CD14-positive monocyte (primary cell): ENCODE data around the gene PTCD1. TPM values are rescaled to one million over a fixed set of nuclear protein-coding genes. Genes with fewer than 3 reads are reported as not detected.

Experiments used
- DNase-seq, 3 donors: peaks; one replicate each; pipeline ENCODE4 v3.0.0-alpha.2; 2011 to 2022
- H2AFZ ChIP-seq: 2 replicates; pipeline ENCODE4 v1.6.0; 2012; ENCODE audit warnings: mild to moderate bottlenecking, low read depth, low read length, inconsistent platforms; ENCODE audit not compliant: insufficient read depth, poor library complexity, severe bottlenecking
- H3K27ac ChIP-seq, 2 donors: 1 replicate in 1 of 2; 2 replicates in 1 of 2; pipeline ENCODE4 v1.5.1; 2012 to 2013; ENCODE audit warnings: low read length in 2 of 2, control low read depth in 1 of 2, inconsistent platforms in 1 of 2, low read depth in 1 of 2, mild to moderate bottlenecking in 1 of 2
- H3K27me3 ChIP-seq, 2 donors: one replicate each; pipeline versions ENCODE4 v1.6.0 to v1.6.1; 2011 to 2013; ENCODE audit warnings: low read length in 2 of 2; ENCODE audit not compliant: control insufficient read depth in 2 of 2, insufficient read depth in 2 of 2
- H3K36me3 ChIP-seq, 2 donors: replicated peaks in 1 of 2; 1 replicate in 1 of 2; 2 replicates in 1 of 2; pipeline versions ENCODE4 v1.5.1 to v1.6.1; 2012 to 2013; ENCODE audit warnings: low read length in 2 of 2, control low read depth in 1 of 2, inconsistent platforms in 1 of 2, mild to moderate bottlenecking in 1 of 2; ENCODE audit not compliant: insufficient read depth in 2 of 2, control insufficient read depth in 1 of 2
- H3K4me1 ChIP-seq, 2 donors: 1 replicate in 1 of 2; 2 replicates in 1 of 2; pipeline versions ENCODE4 v1.5.1 to v1.6.1; 2012 to 2013; ENCODE audit warnings: low read length in 2 of 2, control low read depth in 1 of 2, inconsistent platforms in 1 of 2, mild to moderate bottlenecking in 1 of 2, moderate library complexity in 1 of 2; ENCODE audit not compliant: insufficient read depth in 2 of 2, control insufficient read depth in 1 of 2
- H3K4me2 ChIP-seq: replicated peaks from 2 replicates; pipeline ENCODE3; 2012; ENCODE audit warnings: low read length, moderate library complexity, mild to moderate bottlenecking; ENCODE audit not compliant: poor library complexity, severe bottlenecking; ENCODE audit errors: extremely low read depth
- H3K4me3 ChIP-seq, 3 experiments: fragments of 200-600 bp in 1 of 3; sonication (generic) in 1 of 3; replicated peaks in 1 of 3; 1 replicate in 2 of 3; 2 replicates in 1 of 3; pipeline ENCODE4 v1.5.1; 2011 to 2013; ENCODE audit warnings: low read length in 3 of 3, mild to moderate bottlenecking in 3 of 3, control low read depth in 2 of 3, low read depth in 2 of 3, inconsistent platforms in 1 of 3, moderate library complexity in 1 of 3
- H3K79me2 ChIP-seq: 2 replicates; pipeline ENCODE4 v1.6.0; 2012; ENCODE audit warnings: mild to moderate bottlenecking, control low read depth, inconsistent platforms, low read length, moderate library complexity; ENCODE audit not compliant: insufficient read depth
- H3K9ac ChIP-seq: 2 replicates; pipeline ENCODE4 v1.6.0; 2017; ENCODE audit warnings: low read length, mild to moderate bottlenecking; ENCODE audit not compliant: insufficient read depth, poor library complexity, severe bottlenecking
- H3K9me3 ChIP-seq, 2 donors: replicated peaks in 1 of 2; 1 replicate in 1 of 2; 2 replicates in 1 of 2; pipeline versions ENCODE4 v1.5.1 to v1.6.1; 2012 to 2013; ENCODE audit warnings: low read length in 2 of 2, control low read depth in 1 of 2; ENCODE audit not compliant: control insufficient read depth in 1 of 2, insufficient read depth in 1 of 2
- H4K20me1 ChIP-seq: 2 replicates; pipeline ENCODE4 v1.6.0; 2012; ENCODE audit warnings: mild to moderate bottlenecking, low read length, control low read depth, moderate library complexity; ENCODE audit not compliant: insufficient read depth
- H3K27ac Mint-ChIP-seq, 7 donors: one replicate each; pipeline ENCODE4 v1.8.0; 2020; ENCODE audit warnings: mild to moderate bottlenecking in 7 of 7, mixed read lengths in 7 of 7, moderate library complexity in 6 of 7, inconsistent platforms in 2 of 7
- H3K27me3 Mint-ChIP-seq, 3 donors: one replicate each; pipeline ENCODE4 v1.8.0; 2021 to 2022; ENCODE audit warnings: low read depth in 3 of 3, mild to moderate bottlenecking in 3 of 3, mixed read lengths in 3 of 3, moderate library complexity in 3 of 3, inconsistent platforms in 1 of 3
- H3K36me3 Mint-ChIP-seq, 2 donors: one replicate each; pipeline ENCODE4 v1.8.0; 2020; ENCODE audit warnings: mixed read lengths in 2 of 2, inconsistent platforms in 1 of 2, mild to moderate bottlenecking in 1 of 2
- H3K4me1 Mint-ChIP-seq: one replicate; pipeline ENCODE4 v1.8.0; 2020; ENCODE audit warnings: mild to moderate bottlenecking, mixed read lengths
- H3K4me3 Mint-ChIP-seq, 2 donors: one replicate each; pipeline ENCODE4 v1.8.0; 2020; ENCODE audit warnings: mild to moderate bottlenecking in 2 of 2, mixed read lengths in 2 of 2, moderate library complexity in 1 of 2
- H3K9me3 Mint-ChIP-seq, 7 donors: one replicate each; pipeline ENCODE4 v1.8.0; 2020 to 2022; ENCODE audit warnings: mixed read lengths in 7 of 7, mild to moderate bottlenecking in 6 of 7, moderate library complexity in 6 of 7, inconsistent platforms in 2 of 7
- WGBS: methylation state at CpG from one replicate; pipeline ENCODE4 v1.1.5; 2013; ENCODE audit warnings: missing lambda C conversion rate; ENCODE audit not compliant: insufficient coverage; 5-methylcytosine and 5-hydroxymethylcytosine counted together
- intact Hi-C, 2 donors: fragments of 100-400 bp; cut with micrococcal nuclease; formaldehyde crosslinking; loops; one replicate each; pipeline versions ENCODE4 v1.15.0 to v1.15.1; 2023
- polyA plus RNA-seq, 3 donors: library from polyadenylated mRNA; depleted of rRNA in 1 of 3; unstranded in 2 of 3; stranded (reverse) in 1 of 3; fragments of 300-500 nt in 2 of 3; fragments of >200 nt in 1 of 3; fragmentation: Illumina TruSeq in 2 of 3; gene quantifications; 1 replicate in 2 of 3; 2 replicates in 1 of 3; pipeline ENCODE4 v1.2.3, GENCODE V29; 2012 to 2021
- TF ChIP-seq, protein P1 (sequence below): fragments of 200-600 bp; IDR thresholded peaks from one replicate; pipeline ENCODE4 v1.8.0; 2022; ENCODE audit warnings: antibody characterized with exemption, mild to moderate bottlenecking

The PTCD1 gene
- polyA plus RNA-seq, 3 donors, result 0.74 to 4.3 (median 1.6) TPM

GRCh38 chr7:99478464-99479440 is 40.2 kb upstream of the PTCD1 start:
- peaks cover 21% of the 10 kb centered on the region for H3K4me1 Mint-ChIP-seq
- Histone ChIP-seq H3K4me2 (peak overlapping the region; percentile 41), H3K79me2 (peaks cover 48% of the 10 kb centered on the region), H3K27ac (peak overlapping the region; percentile 44 to 66), H4K20me1 (no peaks in the 10 kb centered on the region), H3K9ac (peak overlapping the region; percentile 37), H3K9me3 (no peaks in the 10 kb centered on the region), H3K4me1 (peaks cover 17 to 26% of the 10 kb centered on the region in 2 donors), H3K4me3 (peak overlapping the region in 1 of 3 experiments; percentile 29), H3K27me3 (no peaks in the 10 kb centered on the region), H2AFZ (no peak overlapping the region), H3K36me3 (peaks cover 6 to 25% of the 10 kb centered on the region in 2 donors)
- H3K9me3 Mint-ChIP-seq, result peaks cover 0 to 2% (median 0%) of the 10 kb centered on the region in 7 donors
- peaks cover 0 to 2% (median 0%) of the 10 kb centered on the region in 3 donors for H3K27me3 Mint-ChIP-seq
- intact Hi-C loops, result no loop called here
- peak overlapping the region; percentile 20 to 60 for H3K4me3 Mint-ChIP-seq
- peak overlapping the region in 6 of 7 donors; percentile 56 to 87 (median 76) for H3K27ac Mint-ChIP-seq
- 61% methylated on average over 8 of the region's 15 CpGs for WGBS
- no peak for DNase-seq
- peaks cover 24 to 48% of the 10 kb centered on the region in 2 donors for H3K36me3 Mint-ChIP-seq
- TF ChIP-seq, protein P1, sequence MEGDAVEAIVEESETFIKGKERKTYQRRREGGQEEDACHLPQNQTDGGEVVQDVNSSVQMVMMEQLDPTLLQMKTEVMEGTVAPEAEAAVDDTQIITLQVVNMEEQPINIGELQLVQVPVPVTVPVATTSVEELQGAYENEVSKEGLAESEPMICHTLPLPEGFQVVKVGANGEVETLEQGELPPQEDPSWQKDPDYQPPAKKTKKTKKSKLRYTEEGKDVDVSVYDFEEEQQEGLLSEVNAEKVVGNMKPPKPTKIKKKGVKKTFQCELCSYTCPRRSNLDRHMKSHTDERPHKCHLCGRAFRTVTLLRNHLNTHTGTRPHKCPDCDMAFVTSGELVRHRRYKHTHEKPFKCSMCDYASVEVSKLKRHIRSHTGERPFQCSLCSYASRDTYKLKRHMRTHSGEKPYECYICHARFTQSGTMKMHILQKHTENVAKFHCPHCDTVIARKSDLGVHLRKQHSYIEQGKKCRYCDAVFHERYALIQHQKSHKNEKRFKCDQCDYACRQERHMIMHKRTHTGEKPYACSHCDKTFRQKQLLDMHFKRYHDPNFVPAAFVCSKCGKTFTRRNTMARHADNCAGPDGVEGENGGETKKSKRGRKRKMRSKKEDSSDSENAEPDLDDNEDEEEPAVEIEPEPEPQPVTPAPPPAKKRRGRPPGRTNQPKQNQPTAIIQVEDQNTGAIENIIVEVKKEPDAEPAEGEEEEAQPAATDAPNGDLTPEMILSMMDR, result no peak

DNA sequence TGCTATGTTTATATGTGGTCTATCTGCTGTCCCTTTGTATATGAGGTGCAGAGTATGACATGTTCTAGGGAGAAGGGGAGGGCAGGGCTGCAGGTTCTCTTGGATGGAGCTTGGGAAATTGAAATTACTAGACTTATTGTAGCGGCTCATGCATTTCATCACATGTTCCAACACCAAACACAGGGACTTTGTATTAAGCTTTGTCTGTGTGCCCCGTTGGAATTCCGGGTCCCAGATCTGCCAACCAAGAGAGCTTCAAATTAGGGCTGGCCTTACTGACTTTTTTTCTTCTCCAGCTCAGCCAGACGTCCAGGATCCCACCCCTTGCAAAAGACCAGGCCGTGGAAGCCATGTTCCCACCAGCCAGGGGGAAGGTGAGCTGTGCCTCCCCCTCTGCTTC is 37.5 kb upstream of the PTCD1 start:
- 96% methylated on average over 4 of the region's 5 CpGs for WGBS
- TF ChIP-seq, protein P1, result no peak
- H3K4me3 Mint-ChIP-seq, result no peak overlapping the region
- Histone ChIP-seq H3K9me3 (no peaks in the 10 kb centered on the region), H3K4me1 (peaks cover 22 to 36% of the 10 kb centered on the region in 2 donors), H3K27ac (no peak overlapping the region), H3K79me2 (peaks cover 58% of the 10 kb centered on the region), H2AFZ (no peak overlapping the region), H3K9ac (no peak overlapping the region), H4K20me1 (no peaks in the 10 kb centered on the region), H3K4me2 (no peak overlapping the region), H3K27me3 (no peaks in the 10 kb centered on the region), H3K4me3 (no peak overlapping the region), H3K36me3 (peaks cover 0 to 17% of the 10 kb centered on the region in 2 donors)
- peaks cover 16 to 32% of the 10 kb centered on the region in 2 donors for H3K36me3 Mint-ChIP-seq
- DNase-seq, result no peak
- peak overlapping the region in 1 of 7 donors; percentile 22 for H3K27ac Mint-ChIP-seq
- peaks cover 0 to 2% (median 0%) of the 10 kb centered on the region in 7 donors for H3K9me3 Mint-ChIP-seq
- peaks cover 3 to 5% (median 3%) of the 10 kb centered on the region in 3 donors for H3K27me3 Mint-ChIP-seq
- H3K4me1 Mint-ChIP-seq, result peaks cover 29% of the 10 kb centered on the region
- intact Hi-C loops, result no loop called here
